ENCODE data around the gene ZNF84. TPM values are rescaled to one million over a fixed set of nuclear protein-coding genes. Genes with fewer than 3 reads are reported as not detected.

ZNF84 gene
- 16.4 and 31.2 TPM in 2 replicates for polyA plus RNA-seq

DNA sequence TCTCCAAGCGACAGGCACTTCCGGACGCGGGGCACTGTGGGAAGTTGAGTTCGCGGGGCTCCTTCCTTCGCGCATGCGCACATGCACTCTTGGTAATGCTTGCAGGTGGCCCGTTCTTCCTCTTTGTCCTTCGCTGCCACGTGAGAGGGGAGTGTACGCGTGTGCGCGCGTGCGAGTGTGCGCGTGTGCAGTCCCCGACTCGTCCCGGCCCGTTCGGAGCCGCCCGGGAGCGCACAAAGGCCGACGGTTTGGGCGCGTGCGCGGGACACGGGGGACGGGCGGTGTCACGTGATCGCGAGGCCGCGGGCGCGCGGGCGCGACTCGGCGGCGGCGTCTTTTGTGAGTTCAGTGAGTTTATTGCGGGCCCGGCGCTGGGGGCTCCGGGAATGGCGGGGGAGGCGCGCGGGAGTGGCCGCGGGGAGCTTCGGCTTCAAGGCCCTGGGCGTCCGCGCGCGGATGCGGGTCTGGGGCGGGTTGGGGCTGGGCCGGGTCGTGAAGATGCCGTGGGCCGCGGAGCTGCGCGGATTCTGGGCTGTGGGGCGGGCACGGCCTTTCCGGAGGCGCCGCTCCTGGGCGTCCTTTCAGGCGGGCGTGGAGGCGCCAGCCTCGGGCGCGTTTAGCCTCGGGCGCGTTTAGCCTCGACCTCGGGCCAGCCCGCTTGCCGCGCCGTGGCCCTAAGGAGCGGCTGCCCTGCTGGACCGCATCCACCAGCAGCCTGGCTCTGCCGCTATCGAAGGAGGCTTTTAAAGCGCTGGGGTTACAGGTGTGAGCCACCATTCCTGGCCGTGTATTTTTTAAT, at the start of gene ZNF84:
Gene ZNF84 (plus strand): TSS at position 303 of the 799 bp plus-strand sequence. CDS start 3,959 bp downstream, outside the sequence.

DNA sequence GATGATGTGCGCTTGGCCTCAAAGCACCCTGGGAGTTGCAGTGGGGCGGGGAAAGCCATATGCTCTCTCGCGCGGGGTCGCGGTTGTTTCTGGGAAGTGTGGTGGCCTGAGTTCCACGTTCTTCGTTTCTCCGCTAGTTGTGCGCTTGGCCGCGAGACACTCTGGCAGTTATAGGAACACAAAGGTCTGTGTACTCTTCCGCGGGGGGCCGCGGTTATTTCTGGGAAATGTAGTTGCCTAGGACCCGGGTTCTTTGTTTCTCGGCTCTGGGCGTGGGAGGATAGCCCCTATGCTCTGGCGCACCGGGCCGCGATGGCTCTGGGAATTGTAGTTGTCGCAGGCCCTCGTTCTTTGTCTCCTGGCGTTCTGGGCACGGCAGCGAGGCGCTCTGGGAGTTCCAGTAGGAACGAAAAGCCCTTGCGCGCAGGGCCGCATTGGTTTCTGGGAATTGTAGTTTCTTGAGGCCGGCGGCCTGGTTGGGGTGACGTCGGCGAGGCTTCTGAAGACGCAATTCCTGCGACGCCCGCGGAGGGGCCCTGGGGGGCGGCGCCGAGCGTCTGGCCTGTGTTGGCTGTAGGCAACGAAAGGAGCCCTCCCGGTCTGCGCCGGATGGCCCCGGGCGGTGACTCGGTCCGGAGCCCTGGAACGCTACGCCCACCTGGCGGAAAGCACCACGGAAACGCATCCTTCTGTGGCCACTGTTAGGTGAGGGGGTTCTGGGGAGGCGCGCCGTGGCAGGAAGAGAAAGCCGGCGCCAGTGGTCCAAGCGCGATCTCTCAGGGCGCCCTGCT, 43.3 kb downstream of the ZNF84 start, which contains the start of gene ZNF140:
Gene ZNF140 (plus strand): TSS at position 556 of the 791 bp plus-strand sequence. CDS start 398 bp downstream, outside the sequence.

Other genes starting within 250 kb of the ZNF84 start
- 3.4 and 4.3 TPM in 2 replicates for gene GOLGA3, start 208.6 kb upstream of the ZNF84 start, polyA plus RNA-seq
- 0.45 and 1.7 TPM in 2 replicates for gene CHFR, start 149.9 kb upstream of the ZNF84 start, polyA plus RNA-seq
- gene ZNF605, start 81.2 kb upstream of the ZNF84 start, polyA plus RNA-seq = 11.2 and 14.6 TPM in 2 replicates
- 1.2 and 2.8 TPM in 2 replicates for gene ZNF26, start 51.1 kb upstream of the ZNF84 start, polyA plus RNA-seq
- gene ZNF140, start 43.4 kb downstream of the ZNF84 start, polyA plus RNA-seq = 10.7 and 21.7 TPM in 2 replicates
- gene ZNF891, start 92.8 kb downstream of the ZNF84 start, polyA plus RNA-seq = 0.74 and 0.81 TPM in 2 replicates
- gene ZNF10, start 93.1 kb downstream of the ZNF84 start, polyA plus RNA-seq = 2.7 and 8.2 TPM in 2 replicates
- 8.4 and 9.1 TPM in 2 replicates for gene ZNF268, start 144.0 kb downstream of the ZNF84 start, polyA plus RNA-seq
- gene ANHX, start 198.4 kb downstream of the ZNF84 start, polyA plus RNA-seq = not detected in 2 replicates

All from Purkinje cell (primary cell).